ENCODE measurements around the gene IFT122.
A peak's percentile ranks its signal among the peaks of the same experiment; 100 is the strongest.

The IFT122 gene

GRCh38 chr3:129416415-129416814, 23.6 kb upstream of the IFT122 start:
- no peak for DNase-seq (ENCODE audit: low read depth)

- no peak for DNase-seq (ENCODE audit: low read depth)
Measured at GRCh38 chr3:129417326-129417725, 22.7 kb upstream of the IFT122 start.

GRCh38 chr3:129418041-129418973, 21.7 kb upstream of the IFT122 start:
- no peak for DNase-seq (ENCODE audit: low read depth)

GRCh38 chr3:129419476-129419875, 20.5 kb upstream of the IFT122 start:
- no peak for DNase-seq (ENCODE audit: low read depth)

GRCh38 chr3:129421236-129421883, 18.7 kb upstream of the IFT122 start:
- no peak for DNase-seq (ENCODE audit: low read depth)

- DNase-seq (ENCODE audit: low read depth), result no peak
Measured at GRCh38 chr3:129421988-129422745, 17.9 kb upstream of the IFT122 start.

- no peak for DNase-seq (ENCODE audit: low read depth)
Measured at GRCh38 chr3:129422897-129423296, 17.1 kb upstream of the IFT122 start.

- DNase-seq (ENCODE audit: low read depth), result no peak
Measured at GRCh38 chr3:129424185-129424841, 15.7 kb upstream of the IFT122 start.

GRCh38 chr3:129425213-129425612, 14.8 kb upstream of the IFT122 start:
- no peak for DNase-seq (ENCODE audit: low read depth)

GRCh38 chr3:129425619-129426018, 14.4 kb upstream of the IFT122 start:
- no peak for DNase-seq (ENCODE audit: low read depth)

GRCh38 chr3:129428007-129428375, 12.0 kb upstream of the IFT122 start:
- no peak for DNase-seq (ENCODE audit: low read depth)

- peak; percentile 79 for DNase-seq (ENCODE audit: low read depth)
Measured at GRCh38 chr3:129428376-129429079, 11.5 kb upstream of the IFT122 start, which contains the start of gene EFCAB12. Gene EFCAB12, minus strand, starts transcription at chr3:129428636. Its CDS starts 148 bp downstream, at chr3:129428488.

- DNase-seq (ENCODE audit: low read depth), result no peak
Measured at GRCh38 chr3:129429080-129429451, 11.0 kb upstream of the IFT122 start.

- no peak for DNase-seq (ENCODE audit: low read depth)
Measured at GRCh38 chr3:129429602-129430001, 10.4 kb upstream of the IFT122 start.

- DNase-seq (ENCODE audit: low read depth), result no peak
Measured at GRCh38 chr3:129432036-129432435, 8.0 kb upstream of the IFT122 start.

- DNase-seq (ENCODE audit: low read depth), result no peak
Measured at GRCh38 chr3:129432671-129433070, 7.4 kb upstream of the IFT122 start.

- DNase-seq (ENCODE audit: low read depth), result no peak
Measured at GRCh38 chr3:129433565-129433964, 6.5 kb upstream of the IFT122 start.

GRCh38 chr3:129434140-129434539, 5.9 kb upstream of the IFT122 start:
- no peak for DNase-seq (ENCODE audit: low read depth)

GRCh38 chr3:129435367-129435766, 4.7 kb upstream of the IFT122 start:
- DNase-seq (ENCODE audit: low read depth), result no peak

GRCh38 chr3:129439226-129439816, 703 bp upstream of the IFT122 start:
- peak; percentile 20 for DNase-seq (ENCODE audit: low read depth)

- no peak for DNase-seq (ENCODE audit: low read depth)
Measured at GRCh38 chr3:129440618-129441190, 680 bp downstream of the IFT122 start.

Measured in activated T-helper 1 cell treated with Interleukin-2 at 50 U/mL for 16 hours (primary cell).